ENCODE measurements around the gene POLRMT.
"Not testable (repeated sequence)": the region's sequence is repeated elsewhere in the genome, so short reads cannot be mapped to it uniquely, and the experiment has no call there.

The POLRMT gene

GRCh38 chr19:609004-609346, 24.4 kb downstream of the POLRMT start:
- H3K4me3 ChIP-seq (ENCODE audit: low read depth, low read length): no peak overlapping the region
- TF ChIP-seq, protein P1, sequence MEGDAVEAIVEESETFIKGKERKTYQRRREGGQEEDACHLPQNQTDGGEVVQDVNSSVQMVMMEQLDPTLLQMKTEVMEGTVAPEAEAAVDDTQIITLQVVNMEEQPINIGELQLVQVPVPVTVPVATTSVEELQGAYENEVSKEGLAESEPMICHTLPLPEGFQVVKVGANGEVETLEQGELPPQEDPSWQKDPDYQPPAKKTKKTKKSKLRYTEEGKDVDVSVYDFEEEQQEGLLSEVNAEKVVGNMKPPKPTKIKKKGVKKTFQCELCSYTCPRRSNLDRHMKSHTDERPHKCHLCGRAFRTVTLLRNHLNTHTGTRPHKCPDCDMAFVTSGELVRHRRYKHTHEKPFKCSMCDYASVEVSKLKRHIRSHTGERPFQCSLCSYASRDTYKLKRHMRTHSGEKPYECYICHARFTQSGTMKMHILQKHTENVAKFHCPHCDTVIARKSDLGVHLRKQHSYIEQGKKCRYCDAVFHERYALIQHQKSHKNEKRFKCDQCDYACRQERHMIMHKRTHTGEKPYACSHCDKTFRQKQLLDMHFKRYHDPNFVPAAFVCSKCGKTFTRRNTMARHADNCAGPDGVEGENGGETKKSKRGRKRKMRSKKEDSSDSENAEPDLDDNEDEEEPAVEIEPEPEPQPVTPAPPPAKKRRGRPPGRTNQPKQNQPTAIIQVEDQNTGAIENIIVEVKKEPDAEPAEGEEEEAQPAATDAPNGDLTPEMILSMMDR (IDR thresholded peaks at IDR 0.05; ENCODE audit: low read depth, low read length): no peak

DNA sequence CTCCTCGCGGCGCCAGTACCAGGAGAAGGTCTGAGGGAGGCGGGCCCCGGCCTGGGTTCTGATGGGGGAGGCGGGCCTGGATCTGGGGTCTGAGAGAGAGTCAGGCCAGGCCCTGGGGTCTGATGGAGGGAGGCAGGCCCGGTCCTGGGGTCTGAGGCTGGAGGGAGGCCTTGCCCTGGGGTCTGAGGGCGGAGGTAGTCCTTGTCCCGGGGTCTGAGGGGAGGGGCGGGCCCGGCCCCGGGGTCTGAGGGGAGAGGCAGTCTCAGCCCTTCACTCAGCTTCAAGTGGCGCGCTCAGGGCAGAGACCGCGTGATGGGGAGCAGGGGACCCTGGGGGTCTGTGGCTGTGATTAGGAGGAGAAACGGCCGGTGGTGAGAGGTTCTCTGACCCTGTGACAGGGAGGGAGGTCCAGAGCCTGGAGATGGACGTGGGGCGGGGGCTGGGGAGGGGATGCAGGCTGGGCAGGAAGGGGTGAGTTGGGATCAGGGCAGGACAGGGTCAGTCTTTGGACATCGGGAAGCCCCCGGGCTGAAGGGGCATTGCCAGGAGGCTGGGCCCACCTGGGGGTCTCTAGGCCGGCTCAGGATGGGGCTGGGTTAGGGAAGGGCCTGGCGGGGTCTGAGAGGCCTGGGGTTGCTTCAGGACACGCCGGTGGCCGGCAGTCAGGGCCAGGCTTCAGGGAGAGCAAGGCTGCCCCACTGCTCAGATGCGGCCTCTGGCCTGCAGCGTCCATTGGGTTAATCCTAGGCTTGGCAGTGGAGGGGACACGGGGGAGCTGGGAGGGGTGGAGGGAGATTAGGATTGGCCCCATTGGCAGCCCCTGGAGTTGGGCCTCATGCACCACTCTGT, 25.0 kb downstream of the POLRMT start:
- H3K4me3 ChIP-seq (ENCODE audit: low read depth, low read length): no peak overlapping the region
- TF ChIP-seq, protein P1 (IDR thresholded peaks at IDR 0.05; ENCODE audit: low read depth, low read length): no peak

- TF ChIP-seq, protein P1 (IDR thresholded peaks at IDR 0.05; ENCODE audit: low read depth, low read length): no peak
- H3K4me3 ChIP-seq (ENCODE audit: low read depth, low read length): no peak overlapping the region
Observed at GRCh38 chr19:607301-608154, 25.8 kb downstream of the POLRMT start.

DNA sequence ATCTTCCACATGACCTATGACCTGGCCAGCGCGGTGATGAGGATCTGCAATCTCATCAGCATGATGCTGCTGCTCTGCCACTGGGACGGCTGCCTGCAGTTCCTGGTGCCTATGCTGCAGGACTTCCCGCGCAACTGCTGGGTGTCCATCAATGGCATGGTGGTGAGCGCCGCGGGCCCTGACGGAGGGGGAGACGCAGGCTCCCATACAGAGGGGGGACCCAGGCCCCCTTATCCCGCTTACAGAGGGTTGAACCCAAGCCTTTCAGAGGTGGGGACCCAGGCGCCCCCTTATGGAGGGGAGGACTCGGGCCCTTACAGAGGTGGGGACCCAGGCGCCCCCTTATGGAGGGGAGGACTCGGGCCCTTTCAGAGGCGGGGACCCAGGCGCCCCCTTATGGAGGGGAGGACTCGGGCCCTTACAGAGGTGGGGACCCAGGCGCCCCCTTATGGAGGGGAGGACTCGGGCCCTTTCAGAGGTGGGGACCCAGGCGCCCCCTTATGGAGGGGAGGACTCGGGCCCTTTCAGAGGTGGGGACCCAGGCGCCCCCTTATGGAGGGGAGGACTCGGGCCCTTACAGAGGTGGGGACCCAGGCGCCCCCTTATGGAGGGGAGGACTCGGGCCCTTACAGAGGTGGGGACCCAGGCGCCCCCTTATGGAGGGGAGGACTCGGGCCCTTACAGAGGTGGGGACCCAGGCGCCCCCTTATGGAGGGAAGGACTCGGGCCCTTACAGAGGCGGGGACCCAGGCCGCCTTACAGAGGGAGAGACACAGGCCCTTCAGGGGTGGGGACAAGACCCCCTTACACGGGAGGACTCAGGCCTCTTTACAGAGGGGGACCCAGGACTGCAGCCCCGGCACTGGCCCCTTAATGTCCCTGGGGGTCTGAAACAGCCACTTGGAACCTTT, 28.0 kb downstream of the POLRMT start:
- not testable (repeated sequence) for H3K4me3 ChIP-seq (ENCODE audit: low read depth, low read length)

GRCh38 chr19:604355-604754, 29.0 kb downstream of the POLRMT start:
- no peak overlapping the region for H3K4me3 ChIP-seq (ENCODE audit: low read depth, low read length)
- TF ChIP-seq, protein P1 (IDR thresholded peaks at IDR 0.05; ENCODE audit: low read depth, low read length): no peak

DNA sequence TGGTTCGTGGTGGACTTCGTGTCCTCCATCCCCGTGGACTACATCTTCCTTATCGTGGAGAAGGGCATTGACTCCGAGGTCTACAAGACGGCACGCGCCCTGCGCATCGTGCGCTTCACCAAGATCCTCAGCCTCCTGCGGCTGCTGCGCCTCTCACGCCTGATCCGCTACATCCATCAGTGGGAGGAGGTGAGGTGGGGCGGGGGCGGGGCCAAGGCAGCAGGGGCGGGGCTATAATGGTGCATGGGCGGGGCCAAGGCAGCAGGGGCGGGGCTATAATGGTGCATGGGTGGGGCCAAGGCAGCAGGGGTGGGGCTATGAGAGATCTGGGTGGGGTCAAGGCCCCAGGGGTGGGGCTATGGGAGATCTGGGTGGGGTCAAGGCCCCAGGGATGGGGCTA, 29.6 kb downstream of the POLRMT start:
- H3K4me3 ChIP-seq (ENCODE audit: low read depth, low read length): not testable (repeated sequence)

DNA sequence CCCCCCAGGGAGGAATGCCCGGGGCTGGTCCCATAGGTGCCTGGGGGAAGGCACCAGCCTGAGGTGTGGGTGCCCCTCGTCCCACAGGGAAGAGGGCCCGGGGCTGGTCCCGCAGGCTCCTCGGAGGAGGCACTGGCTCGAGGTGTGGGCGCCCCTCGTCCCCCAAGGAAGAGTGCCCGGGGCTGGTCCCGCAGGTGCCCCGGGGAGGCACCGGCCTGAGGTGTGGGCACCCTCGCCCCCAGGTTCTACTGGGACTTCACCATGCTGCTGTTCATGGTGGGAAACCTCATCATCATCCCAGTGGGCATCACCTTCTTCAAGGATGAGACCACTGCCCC, 30.1 kb downstream of the POLRMT start:
- H3K4me3 ChIP-seq (ENCODE audit: low read depth, low read length): not testable (repeated sequence)

GRCh38 chr19:602391-603301, 30.7 kb downstream of the POLRMT start:
- TF ChIP-seq, protein P1 (IDR thresholded peaks at IDR 0.05; ENCODE audit: low read depth, low read length): no peak
- H3K4me3 ChIP-seq (ENCODE audit: low read depth, low read length): no peak overlapping the region

Data from WI38 (cell line).